Activated T-cell treated with anti-CD3 and anti-CD28 coated beads, Interleukin-2, amount 50 U/mL, for 48 hours (primary cell): ENCODE measurements around the gene ECE1.

Source experiments
- DNase-seq, 2 experiments: peaks; one replicate each; pipeline ENCODE4 v3.0.0-alpha.2; 2020

ECE1 gene

GRCh38 chr1:21266119-21266774 lies 24.0 kb downstream of the ECE1 start:
- no peak for DNase-seq

- no peak for DNase-seq
Observed at GRCh38 chr1:21265644-21266043, 24.6 kb downstream of the ECE1 start.

GRCh38 chr1:21264898-21265297 lies 25.4 kb downstream of the ECE1 start:
- DNase-seq, result no peak

- no peak for DNase-seq
Observed at GRCh38 chr1:21263653-21264225, 26.5 kb downstream of the ECE1 start.

- DNase-seq, result no peak
Observed at GRCh38 chr1:21263052-21263429, 27.2 kb downstream of the ECE1 start.

- DNase-seq, result no peak
Observed at GRCh38 chr1:21262293-21263051, 27.8 kb downstream of the ECE1 start.

GRCh38 chr1:21261551-21262292 lies 28.5 kb downstream of the ECE1 start:
- DNase-seq, result peak in 1 of 2 experiments; percentile 49

GRCh38 chr1:21260405-21261125 lies 29.7 kb downstream of the ECE1 start:
- DNase-seq, result no peak

GRCh38 chr1:21259316-21260076 lies 30.8 kb downstream of the ECE1 start:
- no peak for DNase-seq

GRCh38 chr1:21258331-21259134 lies 31.7 kb downstream of the ECE1 start:
- peak; percentile 47 to 56 for DNase-seq

- no peak for DNase-seq
Observed at GRCh38 chr1:21257431-21258135, 32.7 kb downstream of the ECE1 start.

- DNase-seq, result no peak
Observed at GRCh38 chr1:21256776-21257175, 33.5 kb downstream of the ECE1 start.

GRCh38 chr1:21255943-21256320 lies 34.3 kb downstream of the ECE1 start:
- DNase-seq, result no peak

GRCh38 chr1:21255284-21255942 lies 34.9 kb downstream of the ECE1 start:
- peak; percentile 88 to 92 for DNase-seq

- DNase-seq, result no peak
Observed at GRCh38 chr1:21254335-21254951, 35.8 kb downstream of the ECE1 start.

GRCh38 chr1:21251773-21252471 lies 38.3 kb downstream of the ECE1 start:
- peak in 1 of 2 experiments; percentile 45 for DNase-seq

GRCh38 chr1:21249940-21250493 lies 40.2 kb downstream of the ECE1 start:
- no peak for DNase-seq
